KG1 (cell line): ENCODE data around the gene WDFY2.

Experiments used
- DNase-seq: peaks from one replicate; lab custom pipeline; 2025; lab: John Stamatoyannopoulos, UW

WDFY2 gene

DNA sequence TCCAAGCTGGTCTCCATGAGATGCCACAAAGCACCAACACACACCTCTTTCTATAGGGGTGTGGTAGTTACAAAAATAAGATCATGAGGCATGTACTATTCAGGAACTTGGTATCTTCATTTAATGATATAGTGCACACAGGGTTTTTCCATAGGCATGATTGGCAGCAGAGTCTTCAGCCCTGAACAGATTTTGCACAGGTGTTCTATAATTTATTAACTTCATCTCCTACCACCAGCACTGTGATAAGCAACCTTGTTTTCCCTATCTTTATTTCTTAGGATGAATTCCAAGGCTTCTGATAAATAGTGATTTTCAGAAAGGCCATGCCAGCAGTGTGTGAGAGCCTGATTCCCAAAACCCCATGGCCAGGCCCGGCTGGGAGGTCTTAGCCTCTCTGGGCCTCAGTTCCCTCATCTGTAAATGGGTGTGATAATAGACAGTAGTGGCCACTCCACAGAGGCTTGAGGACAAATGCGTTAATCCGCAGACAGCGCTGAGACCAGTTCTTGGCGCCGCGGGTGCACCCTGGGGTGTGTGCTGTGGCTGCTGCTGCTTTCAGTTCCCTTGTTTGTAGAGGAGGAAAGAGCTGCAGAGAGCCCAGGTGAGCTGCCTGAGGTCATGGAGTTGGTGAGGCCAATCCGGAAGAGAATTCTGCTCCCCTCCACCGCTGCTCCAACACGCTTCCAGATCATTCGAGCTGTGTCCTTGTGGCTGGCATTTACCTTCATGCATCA is 186.6 kb downstream of the WDFY2 start:
- no peak for DNase-seq

DNA sequence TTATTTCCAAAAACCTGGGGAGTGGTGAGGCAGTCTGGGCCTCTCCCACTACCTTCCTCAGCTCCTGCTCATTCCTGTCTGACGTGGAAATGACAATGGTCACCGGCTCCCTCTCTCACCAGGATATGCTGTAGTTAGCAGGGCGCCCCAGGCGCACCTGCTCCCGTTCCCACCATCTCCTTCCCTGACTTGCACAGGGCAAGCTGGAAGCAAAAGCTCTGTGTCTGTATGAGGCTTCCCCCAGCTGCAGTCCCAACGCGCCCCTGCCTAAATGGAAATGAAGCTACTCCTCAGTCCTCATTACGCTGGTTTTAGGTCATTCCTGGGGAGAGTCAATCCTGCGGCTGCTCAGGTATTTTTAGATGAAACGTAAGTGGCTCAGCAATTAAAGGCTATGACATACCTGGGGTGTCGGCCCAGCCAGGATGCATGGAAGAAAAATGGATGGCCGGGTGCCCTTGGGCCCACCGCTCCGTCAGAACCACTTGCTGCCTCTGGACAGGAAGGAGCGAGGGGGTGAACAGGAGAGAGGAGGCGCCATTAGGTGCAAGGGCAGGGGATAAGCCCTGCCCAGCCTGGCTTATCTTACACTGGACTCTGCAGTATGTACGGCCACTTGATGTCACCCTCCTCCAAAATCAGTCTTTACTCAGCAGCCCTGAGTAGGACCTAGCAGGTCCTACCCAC is 187.3 kb downstream of the WDFY2 start:
- DNase-seq = no peak

GRCh38 chr13:51772105-51772455 is 187.8 kb downstream of the WDFY2 start:
- DNase-seq = no peak

GRCh38 chr13:51772781-51773180 is 188.5 kb downstream of the WDFY2 start:
- no peak for DNase-seq

DNA sequence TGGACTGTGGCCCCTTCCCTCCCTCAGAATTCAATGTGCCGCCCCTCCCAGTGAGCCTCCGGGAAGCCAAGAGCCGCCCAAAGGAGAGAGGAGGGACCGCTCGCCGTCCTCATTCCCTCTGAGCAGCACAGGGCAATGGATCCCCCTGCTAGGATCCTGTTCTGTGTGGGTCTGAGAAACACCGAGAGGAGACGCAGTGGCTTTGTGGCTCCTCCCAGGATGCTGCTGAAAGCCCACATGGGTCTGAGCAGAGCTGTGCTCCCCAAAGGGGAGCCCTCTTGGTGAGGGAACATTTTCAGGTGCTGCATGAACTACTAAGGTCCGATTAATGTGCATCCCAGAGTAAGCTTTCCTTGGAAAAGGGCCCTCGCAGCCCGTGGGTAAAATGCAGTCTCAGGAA is 189.3 kb downstream of the WDFY2 start:
- DNase-seq = no peak

DNA sequence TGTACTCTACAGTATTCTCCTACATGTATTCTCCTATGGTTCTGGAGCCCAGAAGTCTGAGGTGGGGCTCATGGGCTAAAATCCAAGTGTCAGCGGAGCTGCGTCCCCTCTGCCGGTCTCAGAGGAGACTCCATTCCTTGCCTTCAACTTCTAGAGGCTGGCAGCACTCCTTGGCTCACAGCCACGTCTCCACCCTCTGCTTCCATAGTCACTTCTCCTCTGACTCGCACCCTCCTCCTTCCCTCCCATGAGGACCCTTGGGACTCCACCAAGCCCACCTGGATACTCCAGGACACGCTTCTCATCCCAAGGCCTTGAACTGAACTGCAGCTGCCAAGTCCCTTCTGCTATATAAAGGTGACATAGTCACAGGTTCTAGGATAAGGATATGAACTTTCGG is 191.9 kb downstream of the WDFY2 start:
- no peak for DNase-seq

GRCh38 chr13:51777921-51778320 is 193.7 kb downstream of the WDFY2 start:
- DNase-seq = no peak

DNA sequence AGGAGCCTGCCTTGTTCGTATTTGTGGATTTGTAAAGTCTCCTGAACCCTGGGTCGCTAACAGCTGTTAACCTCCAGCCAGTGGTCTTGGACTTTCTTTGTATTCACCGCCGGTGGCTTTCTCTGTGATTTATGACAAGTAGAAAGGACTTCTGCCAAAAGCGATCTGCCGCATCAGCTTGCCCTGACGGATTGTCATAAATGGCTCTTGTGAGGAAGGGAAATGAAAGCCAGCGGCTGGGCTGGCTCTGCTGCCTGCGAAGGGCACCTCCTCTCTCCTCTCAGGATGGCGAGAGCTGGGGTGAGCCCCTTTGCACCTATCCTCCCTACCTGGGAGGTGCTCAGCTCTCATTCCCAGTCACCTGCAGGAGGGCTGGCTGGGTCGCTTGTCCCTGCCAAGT is 194.1 kb downstream of the WDFY2 start:
- DNase-seq = no peak

GRCh38 chr13:51780099-51780498 is 195.8 kb downstream of the WDFY2 start:
- DNase-seq = no peak

DNA sequence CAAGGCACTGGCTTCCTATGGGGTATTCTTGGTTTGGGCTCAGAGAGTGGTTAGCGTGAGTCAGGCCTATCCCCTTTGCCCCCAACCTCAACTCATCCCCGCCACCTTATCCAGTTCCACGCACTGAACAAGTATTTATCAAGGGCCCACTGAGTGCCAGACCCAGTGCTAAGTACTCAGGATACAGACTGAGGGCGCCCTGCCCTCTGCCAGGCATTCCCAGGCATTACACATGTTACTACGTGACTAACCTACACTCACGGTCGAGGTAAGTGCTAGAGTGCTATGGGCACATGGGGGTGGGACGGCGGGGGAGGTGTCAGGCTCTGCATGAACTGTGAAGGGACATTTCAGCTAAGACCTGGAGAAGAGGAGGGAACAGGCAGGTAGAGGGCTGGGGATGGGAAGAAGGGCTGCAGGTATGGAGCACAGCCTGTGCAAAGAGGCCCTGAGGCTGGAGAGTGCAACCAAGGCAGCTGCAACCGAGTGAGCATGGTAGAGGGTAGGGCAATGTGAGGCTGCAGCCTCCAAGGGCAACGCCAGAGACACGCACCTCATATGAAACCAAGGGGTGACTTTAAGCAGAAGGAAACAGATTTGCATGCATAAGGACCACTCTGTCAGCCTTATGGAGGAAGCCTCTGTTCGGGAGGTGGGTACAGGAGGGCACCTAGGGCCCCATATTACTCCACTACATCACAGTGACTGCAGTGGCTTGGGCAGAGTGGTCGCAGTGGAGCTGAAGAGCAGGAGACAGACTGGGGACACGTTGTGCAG is 197.2 kb downstream of the WDFY2 start:
- no peak for DNase-seq

DNA sequence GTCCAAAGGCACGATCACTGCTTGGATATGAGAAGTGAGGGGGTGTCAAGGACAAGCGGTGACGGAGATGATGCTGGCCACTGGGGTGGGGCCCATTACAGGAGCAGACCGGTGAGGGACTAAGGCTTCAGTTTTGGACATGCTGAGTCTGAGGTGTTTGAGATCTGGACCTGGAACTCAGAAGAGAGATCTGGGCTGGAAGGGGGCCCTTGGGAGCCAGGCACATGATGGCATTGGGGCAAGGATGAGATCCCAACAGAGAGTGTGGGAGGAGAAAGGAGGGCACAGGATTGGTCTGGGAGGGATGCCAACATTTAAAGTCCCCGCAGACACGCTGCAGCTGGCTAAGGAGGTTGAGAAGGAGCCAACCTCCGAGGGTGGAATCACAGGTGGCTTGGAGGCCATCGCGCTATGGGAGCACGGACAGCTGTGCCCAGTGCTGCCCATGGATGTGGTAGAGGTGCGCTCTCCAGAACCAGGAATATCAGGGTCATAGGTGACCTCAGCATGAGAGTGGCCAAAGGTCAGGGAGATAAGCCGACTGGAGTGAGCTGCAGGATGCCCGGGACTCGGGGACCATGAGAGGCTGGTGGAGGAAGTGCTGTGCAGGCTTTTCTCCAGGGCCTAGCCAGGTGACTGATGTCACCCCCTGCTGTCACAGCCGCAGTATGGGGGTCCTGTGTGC is 197.9 kb downstream of the WDFY2 start:
- no peak for DNase-seq

GRCh38 chr13:51783428-51784094 is 199.3 kb downstream of the WDFY2 start:
- no peak for DNase-seq

DNA sequence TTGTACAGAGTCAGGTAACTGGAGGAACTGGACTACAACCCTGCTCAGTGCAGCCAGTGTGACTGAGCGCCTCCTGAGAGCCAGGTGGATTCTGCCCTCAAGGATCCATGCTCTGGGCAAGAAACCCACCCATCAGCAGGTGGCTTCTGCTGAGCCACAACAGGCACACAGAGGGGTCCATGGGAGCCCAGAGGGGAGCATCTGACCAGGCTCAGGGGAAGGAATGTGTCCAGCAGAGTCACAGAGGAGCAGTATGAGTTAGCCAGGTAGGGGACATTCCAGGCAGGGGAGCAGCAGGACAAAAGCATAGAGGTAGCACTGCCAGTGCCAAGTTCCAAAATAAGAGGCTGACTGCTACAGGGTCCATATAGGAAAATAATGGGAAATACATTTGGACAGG is 199.8 kb downstream of the WDFY2 start:
- DNase-seq = no peak

GRCh38 chr13:51785712-51786424 is 201.6 kb downstream of the WDFY2 start:
- DNase-seq = no peak

GRCh38 chr13:51786425-51787265 is 202.4 kb downstream of the WDFY2 start:
- no peak for DNase-seq

DNA sequence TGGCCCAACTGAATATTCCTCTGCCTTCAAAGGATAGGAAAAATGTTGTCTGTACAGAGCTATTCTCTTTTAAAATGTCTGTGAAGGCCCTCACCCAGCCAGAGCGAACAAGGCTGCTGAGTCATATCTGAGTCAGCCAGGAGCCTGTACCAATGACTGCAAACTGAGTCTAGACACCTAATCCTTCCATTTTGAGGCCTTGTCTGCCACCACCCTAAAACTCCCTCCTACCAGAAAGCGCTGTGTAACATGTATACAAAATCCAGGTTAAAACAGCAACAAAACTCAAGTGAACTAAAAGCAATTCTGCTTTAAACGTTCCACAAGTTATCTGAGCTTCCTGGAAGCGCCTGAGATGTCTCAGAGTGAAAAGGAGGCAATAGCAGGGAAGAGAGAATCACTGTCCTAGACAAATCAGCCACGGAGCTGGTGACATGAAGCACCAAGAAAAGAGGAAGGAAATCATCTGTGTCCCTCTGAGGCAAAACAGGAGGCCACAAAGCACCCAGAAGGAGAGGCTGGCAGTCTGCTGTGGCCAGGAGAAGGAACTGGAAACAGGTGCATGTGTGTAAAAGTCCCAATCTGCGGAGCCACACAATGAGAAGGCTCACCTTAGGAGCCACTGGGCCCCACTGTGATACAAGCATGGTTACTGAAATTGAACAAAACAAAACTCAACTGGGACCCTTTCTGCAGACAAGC is 209.5 kb downstream of the WDFY2 start:
- DNase-seq = peak; percentile 86

- no peak for DNase-seq
These were observed 210.7 kb downstream of the WDFY2 start for GRCh38 chr13:51794964-51795363.

DNA sequence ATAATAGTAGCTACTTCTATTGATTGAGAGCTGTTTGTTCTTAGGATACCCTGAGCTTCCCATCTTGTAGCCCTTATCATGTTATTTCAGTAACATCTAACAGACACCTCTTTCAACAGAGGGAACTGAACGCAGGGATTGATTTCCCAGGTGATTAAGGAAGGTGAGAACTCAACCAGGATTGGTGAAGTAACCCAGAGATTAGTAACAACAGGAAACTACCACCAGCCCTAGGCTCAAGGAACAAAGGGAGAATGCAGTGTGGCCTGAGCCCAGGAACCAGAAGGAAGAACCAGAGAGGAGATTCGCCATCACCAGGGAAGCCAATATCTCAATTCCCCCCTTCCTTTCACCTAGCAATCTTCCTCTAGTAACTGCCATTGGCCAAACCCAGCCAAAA is 211.2 kb downstream of the WDFY2 start:
- no peak for DNase-seq

GRCh38 chr13:51796546-51796945 is 212.3 kb downstream of the WDFY2 start:
- DNase-seq = no peak
